SK-N-SH (cell line): ENCODE measurements around the gene MRM3. TPM values are rescaled to one million over a fixed set of nuclear protein-coding genes. Genes with fewer than 3 reads are reported as not detected.

Experiments used
- CTCF ChIA-PET: fragments of 300-600, 350-600 bp; formaldehyde crosslinking; extraction: SDS; loops from one replicate; lab custom pipeline; 2021; lab: Yijun Ruan, JAX
- POLR2A ChIA-PET: fragments of 350-600 bp; sonication (Branson Sonifier 250); formaldehyde crosslinking; extraction: SDS; loops from one replicate; lab custom pipeline; 2020; ENCODE audit warnings: antibody characterized with exemption, inconsistent platforms; lab: Yijun Ruan, JAX
- DNase-seq: peaks from one replicate; pipeline ENCODE4 v3.0.0; 2012
- H2AFZ ChIP-seq: fragments of 200-600 bp; sonication (generic); 2 replicates; pipeline ENCODE4 v1.8.1; 2016; ENCODE audit warnings: antibody characterized with exemption, mild to moderate bottlenecking, low read depth
- H3F3A ChIP-seq: fragments of 200-600 bp; sonication (generic); replicated peaks from 2 replicates; pipeline ENCODE3; 2016; ENCODE audit warnings: antibody characterized with exemption, mild to moderate bottlenecking; ENCODE audit not compliant: insufficient read depth
- H3K27ac ChIP-seq, 2 experiments: fragments of 200-500 bp in 1 of 2; fragments of 200-600 bp in 1 of 2; sonication (Bioruptor generic) in 1 of 2; sonication (generic), shearing (Covaris generic) in 1 of 2; 2 replicates each; pipeline versions ENCODE4 v1.5.1 to v1.6.1; 2014 to 2016; ENCODE audit warnings: low read depth in 2 of 2, inconsistent platforms in 1 of 2, low read length in 1 of 2, mild to moderate bottlenecking in 1 of 2, mixed read lengths in 1 of 2
- H3K27me3 ChIP-seq: fragments of 200-600 bp; sonication (generic), shearing (Covaris generic); 2 replicates; pipeline ENCODE4 v1.6.1; 2016; ENCODE audit warnings: mixed run types; ENCODE audit not compliant: insufficient read depth
- H3K36me3 ChIP-seq, 2 experiments: fragments of 200-500 bp in 1 of 2; fragments of 200-600 bp in 1 of 2; sonication (Bioruptor generic) in 1 of 2; sonication (generic) in 1 of 2; replicated peaks in 1 of 2; 2 replicates each; pipeline versions ENCODE3 to v1.5.1; 2014 to 2016; ENCODE audit warnings: low read length in 1 of 2, mild to moderate bottlenecking in 1 of 2; ENCODE audit not compliant: insufficient read depth in 2 of 2, control insufficient read depth in 1 of 2
- H3K4me1 ChIP-seq, 2 experiments: fragments of 200-500 bp in 1 of 2; fragments of 200-600 bp in 1 of 2; sonication (Bioruptor generic) in 1 of 2; sonication (generic), shearing (Covaris generic) in 1 of 2; 2 replicates each; pipeline versions ENCODE4 v1.5.1 to v1.6.1; 2014 to 2016; ENCODE audit warnings: low read depth in 1 of 2, low read length in 1 of 2, mixed run types in 1 of 2; ENCODE audit not compliant: insufficient read depth in 2 of 2, control insufficient read depth in 1 of 2
- H3K4me2 ChIP-seq: fragments of 200-600 bp; sonication (generic), shearing (Covaris generic); 2 replicates; pipeline ENCODE4 v1.6.1; 2017; ENCODE audit warnings: mixed run types
- H3K4me3 ChIP-seq, 2 experiments: fragments of 200-500 bp in 1 of 2; fragments of 200-600 bp in 1 of 2; sonication (Bioruptor generic) in 1 of 2; sonication (generic), shearing (Covaris generic) in 1 of 2; 2 replicates each; pipeline versions ENCODE4 v1.5.1 to v1.8.1; 2014 to 2016; ENCODE audit warnings: low read depth in 2 of 2, inconsistent platforms in 1 of 2, low read length in 1 of 2, mild to moderate bottlenecking in 1 of 2, mixed read lengths in 1 of 2, moderate library complexity in 1 of 2
- H3K79me2 ChIP-seq: fragments of 200-600 bp; sonication (generic); 2 replicates; pipeline ENCODE4 v1.8.1; 2017; ENCODE audit warnings: mild to moderate bottlenecking; ENCODE audit not compliant: insufficient read depth
- H3K9ac ChIP-seq: fragments of 200-600 bp; sonication (generic); 2 replicates; pipeline ENCODE4 v1.6.1; 2017; ENCODE audit warnings: mixed run types
- H3K9me2 ChIP-seq: fragments of 200-600 bp; sonication (generic); 2 replicates; pipeline ENCODE4 v1.6.1; 2017; ENCODE audit warnings: mixed run types
- H3K9me3 ChIP-seq: fragments of 200-600 bp; sonication (generic); 2 replicates; pipeline ENCODE4 v1.6.1; 2017; ENCODE audit warnings: mixed run types, mild to moderate bottlenecking, moderate library complexity
- H4K20me1 ChIP-seq: fragments of 200-600 bp; sonication (generic); 2 replicates; pipeline ENCODE4 v1.6.1; 2017; ENCODE audit warnings: mild to moderate bottlenecking, mixed run types; ENCODE audit not compliant: insufficient read depth
- CHD2 ChIP-seq: fragments of 150-350 bp; IDR thresholded peaks from 2 replicates; pipeline ENCODE4 v1.6.1; 2018; ENCODE audit warnings: low read length; ENCODE audit not compliant: partially characterized antibody
- CTCF ChIP-seq: fragments of 200-600 bp; sonication (generic); IDR thresholded peaks from 2 replicates; pipeline ENCODE4 v1.6.1; 2017; ENCODE audit warnings: antibody characterized with exemption, mild to moderate bottlenecking, moderate library complexity
- ELF1 ChIP-seq: IDR thresholded peaks from 2 replicates; pipeline ENCODE4 v1.4.0; 2012
- EZH2phosphoT487 ChIP-seq: fragments of 200-600 bp; sonication (generic); IDR thresholded peaks from 2 replicates; pipeline ENCODE4 v1.6.1; 2017; ENCODE audit warnings: low read depth, mixed run types, mild to moderate bottlenecking, antibody characterized with exemption, moderate library complexity, borderline replicate concordance
- FOSL2 ChIP-seq: IDR thresholded peaks from 2 replicates; pipeline ENCODE4 v1.4.0; 2012; ENCODE audit warnings: low read depth, mild to moderate bottlenecking, moderate library complexity, borderline replicate concordance
- FOXM1 ChIP-seq: IDR thresholded peaks from 2 replicates; pipeline ENCODE4 v1.4.0; 2012; ENCODE audit warnings: low read depth, mild to moderate bottlenecking
- GABPA ChIP-seq: IDR thresholded peaks from 2 replicates; pipeline ENCODE4 v1.4.0; 2012; ENCODE audit warnings: low read depth, mild to moderate bottlenecking
- JUND ChIP-seq: IDR thresholded peaks from 2 replicates; pipeline ENCODE4 v1.4.0; 2012
- MAX ChIP-seq: IDR thresholded peaks from 2 replicates; pipeline ENCODE4 v1.4.0; 2012; ENCODE audit warnings: low read depth
- MEF2A ChIP-seq: IDR thresholded peaks from 2 replicates; pipeline ENCODE4 v1.4.0; 2012; ENCODE audit warnings: low read depth, borderline replicate concordance
- MXI1 ChIP-seq: IDR thresholded peaks from 2 replicates; pipeline ENCODE4 v1.6.1; 2012; ENCODE audit warnings: mild to moderate bottlenecking, low read depth, low read length, improper control_type of control experiment
- PBX3 ChIP-seq: IDR thresholded peaks from 2 replicates; pipeline ENCODE4; 2012
- RAD21 ChIP-seq: IDR thresholded peaks from 2 replicates; pipeline ENCODE4 v1.6.1; 2012; ENCODE audit warnings: mild to moderate bottlenecking, low read length
- RCOR1 ChIP-seq: fragments of 150-350 bp; IDR thresholded peaks from 2 replicates; pipeline ENCODE4 v1.6.1; 2017; ENCODE audit warnings: antibody characterized with exemption, low read length
- RFX5 ChIP-seq: IDR thresholded peaks from 2 replicates; pipeline ENCODE4 v1.6.1; 2012; ENCODE audit warnings: mild to moderate bottlenecking, improper control_type of control experiment, low read length
- SMC3 ChIP-seq: IDR thresholded peaks from 2 replicates; pipeline ENCODE4 v1.6.1; 2012; ENCODE audit warnings: low read depth, low read length, improper control_type of control experiment
- TCF12 ChIP-seq: IDR thresholded peaks from 2 replicates; pipeline ENCODE4 v1.4.0; 2012
- TEAD4 ChIP-seq: IDR thresholded peaks from 2 replicates; pipeline ENCODE4 v1.4.0; 2012; ENCODE audit warnings: mild to moderate bottlenecking, borderline replicate concordance; ENCODE audit not compliant: insufficient read depth
- USF1 ChIP-seq: IDR thresholded peaks from 2 replicates; pipeline ENCODE4 v1.4.0; 2012; ENCODE audit warnings: low read depth, borderline replicate concordance
- USF2 ChIP-seq: fragments of 150-350 bp; IDR thresholded peaks from 2 replicates; pipeline ENCODE4 v1.6.1; 2017; ENCODE audit warnings: antibody characterized with exemption, low read length, low read depth, borderline replicate concordance
- YY1 ChIP-seq: IDR thresholded peaks from 2 replicates; pipeline ENCODE4 v1.4.0; 2012; ENCODE audit warnings: low read depth, mild to moderate bottlenecking
- WGBS: methylation state at CpG from one replicate; pipeline ENCODE4 v1.1.6; 2017; ENCODE audit warnings: low lambda C conversion rate; 5-methylcytosine and 5-hydroxymethylcytosine counted together
- polyA plus RNA-seq, 3 experiments: library from polyadenylated mRNA; depleted of rRNA; stranded (reverse); fragments of >200 nt; gene quantifications; 2 replicates each; pipeline ENCODE4 v1.2.3, GENCODE V29; 2012

The MRM3 gene
- polyA plus RNA-seq, 1 of the 3 experiments (the other 2 are of a cell fraction), result 16.4 TPM

- Histone ChIP-seq H3K4me2 (no peak overlapping the region), H3K36me3 (peaks cover 45 to 57% of the 10 kb centered on the region in 2 experiments), H3K4me3 (no peak overlapping the region), H3K79me2 (no peaks in the 10 kb centered on the region), H3F3A (no peaks in the 10 kb centered on the region), H3K4me1 (no peaks in the 10 kb centered on the region), H3K9me3 (no peaks in the 10 kb centered on the region)
- WGBS, result 78% methylated on average over 3 of the region's 3 CpGs
- POLR2A ChIA-PET, result no interaction called here
- no peak for TF ChIP-seq USF2
- TF ChIP-seq MXI1, result no peak
- no peak for TF ChIP-seq TCF12
- TF ChIP-seq MAX, result no peak
- no peak for TF ChIP-seq EZH2phosphoT487
- TF ChIP-seq ELF1, result no peak
- TF ChIP-seq YY1, result no peak
- TF ChIP-seq MEF2A, result no peak
- TF ChIP-seq, all 33 proteins: peak for 0
- CTCF ChIA-PET, result interaction anchor here (0.9 to 1.4 kb wide), 2 partner anchors 14 to 230 kb away, joined by 3 to 5 read pairs; partner anchors contain the start of gene TIMM22
- Histone ChIP-seq H3K9ac (no peak overlapping the region), H4K20me1 (no peaks in the 10 kb centered on the region), H3K9me2 (no peaks in the 10 kb centered on the region), H2AFZ (no peak overlapping the region), H3K27me3 (no peaks in the 10 kb centered on the region), H3K27ac (no peak overlapping the region)
- no peak for DNase-seq
Measured at GRCh38 chr17:767076-767475, 15.1 kb upstream of the MRM3 start.

- no peaks in the 10 kb centered on the region for H3K27me3 ChIP-seq
- H3K4me3 ChIP-seq, result no peak overlapping the region
- no peak overlapping the region for H3K27ac ChIP-seq
- no peak overlapping the region for H2AFZ ChIP-seq
- no peak for DNase-seq
- H3K9ac ChIP-seq, result no peak overlapping the region
- CTCF ChIA-PET, result interaction anchor here (1.4 kb wide), 1 partner anchor 208 kb away, joined by 5 read pairs; no protein-coding TSS in a partner anchor
- H4K20me1 ChIP-seq, result no peaks in the 10 kb centered on the region
- WGBS, result 98% methylated on average over 5 of the region's 5 CpGs
- no peaks in the 10 kb centered on the region for H3K9me3 ChIP-seq
- POLR2A ChIA-PET, result no interaction called here
- peaks cover 44 to 73% of the 10 kb centered on the region in 2 experiments for H3K36me3 ChIP-seq
- no peak overlapping the region for H3K4me2 ChIP-seq
- H3K4me1 ChIP-seq, result no peaks in the 10 kb centered on the region
- H3F3A ChIP-seq, result peaks cover 3% of the 10 kb centered on the region
- no peaks in the 10 kb centered on the region; the same call in 1 of the 2 replicates for H3K79me2 ChIP-seq
- H3K9me2 ChIP-seq, result no peaks in the 10 kb centered on the region
- no peak for TF ChIP-seq CTCF
- no peak for TF ChIP-seq RFX5
- no peak for TF ChIP-seq TEAD4
- no peak for TF ChIP-seq MEF2A
- TF ChIP-seq GABPA, result no peak
- no peak for TF ChIP-seq FOXM1
- TF ChIP-seq PBX3, result no peak
- TF ChIP-seq FOSL2, result no peak
- no peak for TF ChIP-seq RCOR1
- TF ChIP-seq TCF12, result no peak
- TF ChIP-seq USF1, result no peak
- TF ChIP-seq SMC3, result no peak
- TF ChIP-seq JUND, result no peak
- no peak for TF ChIP-seq ELF1
- no peak for TF ChIP-seq CHD2
- no peak for TF ChIP-seq RAD21
Measured at GRCh38 chr17:773016-773415, 9.1 kb upstream of the MRM3 start.
